GM12878 (cell line): ENCODE measurements around the gene BICD1. TPM values are rescaled to one million over a fixed set of nuclear protein-coding genes. Genes with fewer than 3 reads are reported as not detected.

Experiments used
- ATAC-seq: fragments of 200-7000 bp; cut with Tn5 transposase; 3 replicates; pipeline ENCODE4 v1.9.1; 2020; ENCODE audit warnings: mild to moderate bottlenecking, moderate library complexity
- BruUV-seq: library from RNA; stranded (reverse); fragments of 400-500 nt; replicated peaks from 2 replicates; lab custom pipeline; 2021; lab: Mats Ljungman, UMichigan
- CTCF ChIA-PET: fragments of 300-600 bp; sonication (Branson Sonifier 250); formaldehyde crosslinking; extraction: SDS; loops from one replicate; lab custom pipeline; 2021; ENCODE audit warnings: inconsistent platforms; lab: Yijun Ruan, JAX
- POLR2A ChIA-PET: fragments of 350-600 bp; formaldehyde crosslinking; extraction: SDS; loops from one replicate; lab custom pipeline; 2021; ENCODE audit warnings: inconsistent platforms; lab: Charles Lee
- RAD21 ChIA-PET: fragments of 300-600 bp; sonication (Branson Sonifier 250); formaldehyde crosslinking; loops from one replicate; lab custom pipeline; 2023; ENCODE audit warnings: antibody characterized with exemption; ENCODE audit not compliant: unreplicated experiment; lab: Charles Lee
- SMC1A ChIA-PET: fragments of 300-600 bp; sonication (Branson Sonifier 250); formaldehyde crosslinking; loops from one replicate; lab custom pipeline; 2023; ENCODE audit not compliant: unreplicated experiment, uncharacterized antibody; lab: Charles Lee
- DNase-seq: peaks from one replicate; pipeline ENCODE4 v3.0.0-alpha.2; 2011; ENCODE audit warnings: low read depth, low spot score
- FAIRE-seq: peaks from 3 replicates; lab custom pipeline; 2011; peaks lifted over from hg19 to GRCh38; lab: Jason Lieb, UNC
- H2AFZ ChIP-seq: 2 replicates; pipeline ENCODE4 v1.6.0; 2011; ENCODE audit warnings: low read depth, low read length, control low read depth; ENCODE audit not compliant: control insufficient read depth
- H3K27ac ChIP-seq: 2 replicates; pipeline ENCODE4 v1.5.1; 2011; ENCODE audit warnings: control low read depth; ENCODE audit not compliant: control insufficient read depth, insufficient read depth
- H3K27me3 ChIP-seq, 2 experiments: replicated peaks in 1 of 2; 2 replicates each; pipeline versions ENCODE4 v1.6.0 to v1.6.1; 2011; ENCODE audit warnings: low read length in 1 of 2; ENCODE audit not compliant: control insufficient read depth in 2 of 2, insufficient read depth in 2 of 2
- H3K36me3 ChIP-seq, 2 experiments: 2 replicates each; pipeline ENCODE4 v1.5.1; 2011; ENCODE audit warnings: low read length in 1 of 2; ENCODE audit not compliant: control insufficient read depth in 2 of 2, insufficient read depth in 2 of 2
- H3K4me1 ChIP-seq: 2 replicates; pipeline ENCODE4 v1.6.1; 2011; ENCODE audit warnings: mild to moderate bottlenecking, low read length, moderate library complexity, mixed read lengths; ENCODE audit not compliant: control insufficient read depth, insufficient read depth
- H3K4me2 ChIP-seq: 2 replicates; pipeline ENCODE4 v1.6.0; 2011; ENCODE audit warnings: control low read depth; ENCODE audit not compliant: control insufficient read depth, insufficient read depth
- H3K4me3 ChIP-seq: fragments of 200-600 bp; sonication (generic); 2 replicates; pipeline ENCODE4 v1.5.1; 2016
- H3K79me2 ChIP-seq: 2 replicates; pipeline ENCODE4 v1.6.0; 2011; ENCODE audit warnings: low read length; ENCODE audit not compliant: control insufficient read depth, insufficient read depth
- H3K9ac ChIP-seq: 2 replicates; pipeline ENCODE4 v1.8.0; 2011; ENCODE audit warnings: low read length, control low read depth, mixed read lengths; ENCODE audit not compliant: control insufficient read depth, insufficient read depth
- H3K9me3 ChIP-seq: replicated peaks from 3 replicates; pipeline ENCODE4 v1.5.1; 2011; ENCODE audit warnings: mild to moderate bottlenecking, low read length; ENCODE audit not compliant: control insufficient read depth, insufficient read depth
- H4K20me1 ChIP-seq: 2 replicates; pipeline ENCODE4 v1.6.0; 2011; ENCODE audit not compliant: control insufficient read depth, insufficient read depth
- BACH1 ChIP-seq: fragments of 450-650 bp; IDR thresholded peaks from 2 replicates; pipeline ENCODE4 v1.6.1; 2017; ENCODE audit warnings: mild to moderate bottlenecking, borderline replicate concordance
- DPF2 ChIP-seq: fragments of 450-650 bp; IDR thresholded peaks from 2 replicates; pipeline ENCODE4 v1.6.1; 2017; ENCODE audit warnings: mild to moderate bottlenecking
- ESRRA ChIP-seq: IDR thresholded peaks from 2 replicates; pipeline ENCODE4 v1.6.1; 2012; ENCODE audit warnings: mild to moderate bottlenecking, low read length, improper control_type of control experiment
- ETV6 ChIP-seq, 2 experiments: fragments of 450-650 bp in 1 of 2; IDR thresholded peaks in 1 of 2; conservative IDR thresholded peaks in 1 of 2; 2 replicates each; pipeline ENCODE4 v1.6.1; 2014; ENCODE audit warnings: antibody characterized with exemption in 1 of 2, borderline replicate concordance in 1 of 2, low read depth in 1 of 2, mild to moderate bottlenecking in 1 of 2, moderate library complexity in 1 of 2
- KLF5 ChIP-seq: fragments of 450-650 bp; IDR thresholded peaks from 2 replicates; pipeline ENCODE4 v1.6.1; 2014; ENCODE audit warnings: mild to moderate bottlenecking; ENCODE audit not compliant: partially characterized antibody
- MYC ChIP-seq: IDR thresholded peaks from 2 replicates; pipeline ENCODE4 v1.6.1; 2011; ENCODE audit warnings: mild to moderate bottlenecking, low read length, moderate library complexity, inconsistent platforms; ENCODE audit not compliant: insufficient read depth, insufficient replicate concordance, insufficient read length, severe bottlenecking
- NKRF ChIP-seq: fragments of 450-650 bp; conservative IDR thresholded peaks from 2 replicates; pipeline ENCODE4 v1.6.1; 2017; ENCODE audit warnings: mild to moderate bottlenecking, moderate library complexity
- NRF1 ChIP-seq: conservative IDR thresholded peaks from 2 replicates; pipeline ENCODE4 v1.6.1; 2011; ENCODE audit warnings: mild to moderate bottlenecking, low read depth, low read length, improper control_type of control experiment
- POLR2AphosphoS5 ChIP-seq: IDR thresholded peaks from 2 replicates; pipeline ENCODE4 v1.6.1; 2011; ENCODE audit warnings: mild to moderate bottlenecking, low read length, inconsistent platforms
- RB1 ChIP-seq: fragments of 450-650 bp; formaldehyde crosslinking; IDR thresholded peaks from 2 replicates; pipeline ENCODE4 v1.6.1; 2017; ENCODE audit warnings: mild to moderate bottlenecking, borderline replicate concordance
- SIN3A ChIP-seq: IDR thresholded peaks from 2 replicates; pipeline ENCODE4 v1.6.1; 2012; ENCODE audit warnings: low read depth, low read length, improper control_type of control experiment
- TBL1XR1 ChIP-seq: IDR thresholded peaks from 2 replicates; pipeline ENCODE4 v1.6.1; 2012; ENCODE audit warnings: low read depth, low read length, improper control_type of control experiment
- WGBS: methylation state at CpG from one replicate; pipeline ENCODE4 v1.1.6; 2016; ENCODE audit warnings: low lambda C conversion rate; ENCODE audit not compliant: insufficient replicate concordance, insufficient coverage; ENCODE audit errors: missing lambda C conversion rate; 5-methylcytosine and 5-hydroxymethylcytosine counted together
- in situ Hi-C: fragments of 300-500 bp; cut with MboI; formaldehyde crosslinking; loops from 9 replicates; pipeline ENCODE4 v1.14.3; 2018; ENCODE audit warnings: mixed read lengths
- intact Hi-C: fragments of 100-400 bp; cut with micrococcal nuclease; formaldehyde crosslinking; loops from one replicate; pipeline ENCODE4 v1.14.2; 2022; ENCODE audit not compliant: unreplicated experiment
- polyA plus RNA-seq, 11 experiments: library from polyadenylated mRNA; depleted of rRNA in 4 of 11; unstranded in 6 of 11; stranded (reverse) in 5 of 11; fragments of >200 nt; fragmentation: Nextera tagmentation in 4 of 11; fragmentation: Illumina TruSeq in 1 of 11; extraction: Ambion mirVana in 4 of 11; extraction: Trizol in 1 of 11; gene quantifications; 1 replicate in 1 of 11; 2 replicates in 10 of 11; pipeline versions ENCODE4 v1.2.1 to v1.2.3, GENCODE V29; 2011 to 2016; ENCODE audit warnings: inconsistent platforms in 2 of 11, missing spikeins in 2 of 11, low read depth in 1 of 11
- total RNA-seq, 4 experiments: library from RNA; depleted of rRNA in 3 of 4; stranded (reverse); fragments of >200 nt in 3 of 4; fragmentation: Illumina TruSeq in 1 of 4; extraction: Trizol in 1 of 4; gene quantifications; 2 replicates each; pipeline versions ENCODE4 v1.2.1 to v1.2.3, GENCODE V29; 2013 to 2021

Gene BICD1
- total and polyA plus RNA-seq, 10 of the 15 experiments (the other 5 are each of a cell fraction or from before 2014, with no cell fraction given): 4.7 to 32.5 (median 14.4) TPM

DNA sequence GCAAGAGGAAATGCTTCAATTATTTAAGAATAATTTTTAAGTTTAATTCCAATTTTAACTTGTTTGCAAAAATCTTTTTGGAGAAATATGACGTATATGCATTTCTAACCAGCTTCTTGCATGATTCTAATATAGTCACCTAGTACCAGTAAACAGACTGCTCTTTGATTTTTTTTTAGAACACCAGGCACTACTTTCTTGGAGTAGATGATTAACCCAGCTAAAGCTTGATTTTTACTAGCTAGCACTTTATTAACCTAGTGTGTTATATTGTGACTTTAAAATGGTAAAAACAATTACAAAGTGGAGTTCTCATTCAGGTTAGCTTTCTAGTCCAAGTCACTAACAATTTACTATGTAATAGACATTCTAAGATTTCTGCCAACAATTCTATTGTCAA lies 260.1 kb downstream of the BICD1 start:
- BruUV-seq: no TSS peak
- ATAC-seq: no peak
- RAD21 ChIA-PET: interaction anchor here (1.1 to 3.0 kb wide), 4 partner anchors 88 to 714 kb away, joined by 3 to 15 read pairs (median 4); partner anchors contain the start of gene YARS2

More for the DNA sequence above, 260.1 kb downstream of the BICD1 start:
- ChIA-PET POLR2A (no interaction called here), SMC1A (interaction anchor here (1.0 to 4.4 kb wide), 7 partner anchors 89 to 1655 kb away, joined by 3 to 21 read pairs (median 5); partner anchors contain the start of genes ALG10 and YARS2), CTCF (interaction anchor here (0.5 to 3.9 kb wide), 9 partner anchors 90 to 1654 kb away, joined by 3 to 27 read pairs (median 5); partner anchors contain the start of gene YARS2)
- Histone ChIP-seq H3K4me2 (no peak overlapping the region), H3K4me3 (no peak overlapping the region), H3K4me1 (no peaks in the 10 kb centered on the region), H3K79me2 (no peaks in the 10 kb centered on the region), H3K9me3 (no peaks in the 10 kb centered on the region), H3K9ac (no peak overlapping the region), H2AFZ (no peak overlapping the region), H3K36me3 (no peaks in the 10 kb centered on the region), H3K27me3 (no peaks in the 10 kb centered on the region), H3K27ac (no peak overlapping the region), H4K20me1 (no peaks in the 10 kb centered on the region)
- no peak for DNase-seq
- no peak for TF ChIP-seq POLR2AphosphoS5
- no peak for TF ChIP-seq NRF1
- no peak for TF ChIP-seq TBL1XR1
- no peak for TF ChIP-seq NKRF
- no peak for TF ChIP-seq SIN3A
- no peak for TF ChIP-seq RB1
- no peak for TF ChIP-seq DPF2
- TF ChIP-seq MYC: no peak
- no peak for TF ChIP-seq ETV6 (conservative IDR thresholded peaks at IDR 0.05 in 1 of 2, IDR thresholded peaks at IDR 0.05 in 1 of 2; ENCODE audit: borderline replicate concordance in 1 of 2, low read depth in 1 of 2)
- TF ChIP-seq KLF5: no peak
- no peak for TF ChIP-seq BACH1
- no peak for TF ChIP-seq ESRRA
- in situ Hi-C loops (loop anchor here (25.0 kb wide), 1 partner anchor 1646 kb away; the partner anchor contains the start of gene ALG10), intact Hi-C loops (loop anchor here (10.0 kb wide), 1 partner anchor 388 kb away; the partner anchor contains the start of gene YARS2)
- 57% methylated on average over 1 of the region's 1 CpG for WGBS
- no peak for FAIRE-seq
